Body of pancreas (tissue), 4 donors: Measurements from ENCODE around the gene CACNA1E. TPM values are rescaled to one million over a fixed set of nuclear protein-coding genes. Genes with fewer than 3 reads are reported as not detected.

ENCODE experiments used
- ATAC-seq: fragments of 150-250 bp; one replicate; pipeline ENCODE4 v1.9.1; 2016
- DNase-seq, 4 donors: peaks; one replicate each; pipeline ENCODE4 v3.0.0-alpha.2; 2019
- H3K27ac ChIP-seq, 4 donors: fragments of 200-600 bp; sonication (generic); 1 replicate in 3 of 4; 2 replicates in 1 of 4; pipeline versions ENCODE4 v1.5.1 to v1.6.1; 2016 to 2019; ENCODE audit warnings: mild to moderate bottlenecking in 1 of 4, mixed read lengths in 1 of 4, moderate library complexity in 1 of 4
- H3K27me3 ChIP-seq, 2 donors: fragments of 200-600 bp; sonication (generic); one replicate each; pipeline ENCODE4 v1.6.0; 2016; ENCODE audit warnings: mild to moderate bottlenecking in 1 of 2
- H3K36me3 ChIP-seq, 2 donors: fragments of 200-600 bp; sonication (generic); replicated peaks in 1 of 2; 2 replicates each; pipeline ENCODE4 v1.5.1; 2016; ENCODE audit warnings: low read depth in 2 of 2; ENCODE audit not compliant: insufficient read depth in 1 of 2
- H3K4me1 ChIP-seq: fragments of 200-600 bp; sonication (generic); one replicate; pipeline ENCODE4 v1.6.0; 2016
- H3K4me3 ChIP-seq, 2 donors: fragments of 200-600 bp; sonication (generic); 1 replicate in 1 of 2; 2 replicates in 1 of 2; pipeline ENCODE4 v1.5.1; 2016 to 2019
- H3K9me3 ChIP-seq, 3 donors: fragments of 200-600 bp; sonication (generic); 1 replicate in 2 of 3; 2 replicates in 1 of 3; pipeline ENCODE4 v1.5.1; 2016
- POLR2A ChIP-seq, 3 donors: fragments of 450-650 bp; IDR thresholded peaks; one replicate each; pipeline ENCODE4 v1.6.1; 2016; ENCODE audit warnings: antibody characterized with exemption in 3 of 3, mild to moderate bottlenecking in 2 of 3
- WGBS, 2 donors: methylation state at CpG; one replicate each; pipeline ENCODE4 v1.1.5; 2017; 5-methylcytosine and 5-hydroxymethylcytosine counted together
- intact Hi-C: fragments of 100-400 bp; cut with DNase I; formaldehyde crosslinking; loops from one replicate; pipeline ENCODE4 v1.15.1; 2023
- total RNA-seq, 2 donors: library from RNA; depleted of rRNA; stranded (reverse); fragments of >200 nt; gene quantifications; one replicate each; pipeline ENCODE4 v1.1.0, GENCODE V29; 2016
- TF ChIP-seq, protein P1 (sequence below), 7 experiments: fragments of 450-650 bp in 4 of 7; fragments of 200-600 bp in 3 of 7; sonication (generic) in 3 of 7; IDR thresholded peaks; one replicate each; pipeline ENCODE4 v1.5.1; 2016 to 2019; ENCODE audit warnings: antibody characterized with exemption in 7 of 7

Gene CACNA1E
- total RNA-seq, 2 donors from 2014 or later, result 1.0 TPM; not detected in 1

DNA sequence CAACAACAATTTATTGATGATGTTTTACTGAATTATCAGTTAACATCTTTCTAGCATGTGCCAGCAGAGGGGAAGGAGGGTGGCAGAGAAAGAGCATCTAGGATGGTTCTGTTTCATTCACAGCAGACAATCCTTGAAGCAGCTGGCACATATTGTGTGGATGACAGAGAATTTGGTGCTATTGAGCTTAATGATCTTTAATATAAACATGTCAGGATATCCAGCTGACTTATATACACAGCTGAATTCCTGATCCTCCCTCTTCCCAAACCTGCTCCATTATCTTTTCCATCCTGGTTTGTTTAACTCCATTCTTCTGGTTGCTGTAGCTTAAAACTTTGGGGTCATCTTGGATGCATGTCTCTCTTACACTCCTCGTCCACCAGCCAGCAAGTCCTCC is 218.6 kb downstream of the CACNA1E start:
- TF ChIP-seq, protein P1, sequence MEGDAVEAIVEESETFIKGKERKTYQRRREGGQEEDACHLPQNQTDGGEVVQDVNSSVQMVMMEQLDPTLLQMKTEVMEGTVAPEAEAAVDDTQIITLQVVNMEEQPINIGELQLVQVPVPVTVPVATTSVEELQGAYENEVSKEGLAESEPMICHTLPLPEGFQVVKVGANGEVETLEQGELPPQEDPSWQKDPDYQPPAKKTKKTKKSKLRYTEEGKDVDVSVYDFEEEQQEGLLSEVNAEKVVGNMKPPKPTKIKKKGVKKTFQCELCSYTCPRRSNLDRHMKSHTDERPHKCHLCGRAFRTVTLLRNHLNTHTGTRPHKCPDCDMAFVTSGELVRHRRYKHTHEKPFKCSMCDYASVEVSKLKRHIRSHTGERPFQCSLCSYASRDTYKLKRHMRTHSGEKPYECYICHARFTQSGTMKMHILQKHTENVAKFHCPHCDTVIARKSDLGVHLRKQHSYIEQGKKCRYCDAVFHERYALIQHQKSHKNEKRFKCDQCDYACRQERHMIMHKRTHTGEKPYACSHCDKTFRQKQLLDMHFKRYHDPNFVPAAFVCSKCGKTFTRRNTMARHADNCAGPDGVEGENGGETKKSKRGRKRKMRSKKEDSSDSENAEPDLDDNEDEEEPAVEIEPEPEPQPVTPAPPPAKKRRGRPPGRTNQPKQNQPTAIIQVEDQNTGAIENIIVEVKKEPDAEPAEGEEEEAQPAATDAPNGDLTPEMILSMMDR (IDR thresholded peaks at IDR 0.05), result no peak
- no peak for TF ChIP-seq POLR2A (IDR thresholded peaks at IDR 0.05)
- no peaks in the 10 kb centered on the region for H3K4me1 ChIP-seq
- intact Hi-C loops, result no loop called here
- no peak for ATAC-seq
- H3K27me3 ChIP-seq, result no peaks in the 10 kb centered on the region
- H3K4me3 ChIP-seq, result no peak overlapping the region
- H3K9me3 ChIP-seq, result no peaks in the 10 kb centered on the region
- WGBS, 2 donors, result 23 to 32% methylated on average over 1 of the region's 1 CpG
- no peak for DNase-seq
- no peak overlapping the region for H3K27ac ChIP-seq
- no peaks in the 10 kb centered on the region for H3K36me3 ChIP-seq

- no peaks in the 10 kb centered on the region for H3K27me3 ChIP-seq
- intact Hi-C loops, result no loop called here
- no peak overlapping the region for H3K27ac ChIP-seq
- H3K36me3 ChIP-seq, result no peaks in the 10 kb centered on the region
- no peak overlapping the region for H3K4me3 ChIP-seq
- H3K4me1 ChIP-seq, result no peaks in the 10 kb centered on the region
- DNase-seq (no peak), ATAC-seq (no peak)
- TF ChIP-seq POLR2A (IDR thresholded peaks at IDR 0.05), result no peak
- TF ChIP-seq, protein P1 (IDR thresholded peaks at IDR 0.05), result no peak
- WGBS, 2 donors, result 43 to 65% methylated on average over 4 to 8 of the region's 8 CpGs
- H3K9me3 ChIP-seq, result no peaks in the 10 kb centered on the region
Observed at GRCh38 chr1:181704546-181704945, 221.2 kb downstream of the CACNA1E start.

- H3K27me3 ChIP-seq, result no peaks in the 10 kb centered on the region
- 67 to 68% methylated on average over 4 of the region's 4 CpGs for whole genome bisulfite sequencing, 2 donors
- ATAC-seq, result no peak
- no peak for DNase-seq
- no peaks in the 10 kb centered on the region for H3K4me1 ChIP-seq
- H3K36me3 ChIP-seq, result no peaks in the 10 kb centered on the region
- H3K9me3 ChIP-seq, result no peaks in the 10 kb centered on the region
- intact Hi-C loops, result no loop called here
- H3K27ac ChIP-seq, result no peak overlapping the region
- no peak overlapping the region for H3K4me3 ChIP-seq
- TF ChIP-seq POLR2A (IDR thresholded peaks at IDR 0.05), result no peak
- TF ChIP-seq, protein P1 (IDR thresholded peaks at IDR 0.05), result no peak
Observed at GRCh38 chr1:181711820-181712219, 228.5 kb downstream of the CACNA1E start.

DNA sequence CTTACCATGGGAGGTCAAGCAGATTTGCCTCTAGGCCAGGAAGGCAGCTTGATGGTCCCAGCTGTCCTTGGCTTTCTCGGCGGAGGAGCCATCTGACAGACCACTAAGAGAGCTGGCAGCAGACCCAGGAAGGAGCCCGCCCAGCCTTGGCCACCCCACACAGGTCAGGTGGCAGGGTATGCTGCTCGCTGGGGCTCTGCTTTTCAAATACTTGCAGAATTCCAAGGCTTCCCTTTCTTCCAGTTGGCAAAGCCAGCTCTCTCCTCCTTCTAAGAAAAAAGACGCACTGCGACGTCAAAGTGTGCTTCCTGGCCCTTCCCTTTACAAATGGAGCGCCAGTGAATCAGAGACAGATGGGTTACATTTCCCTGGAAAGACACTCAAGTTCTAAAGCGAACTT is 229.4 kb downstream of the CACNA1E start:
- Histone ChIP-seq H3K4me3 (no peak overlapping the region), H3K4me1 (no peaks in the 10 kb centered on the region), H3K9me3 (no peaks in the 10 kb centered on the region), H3K27ac (no peak overlapping the region), H3K27me3 (no peaks in the 10 kb centered on the region), H3K36me3 (no peaks in the 10 kb centered on the region)
- intact Hi-C loops, result no loop called here
- 72 to 74% methylated on average over 8 to 9 of the region's 9 CpGs for WGBS, 2 donors
- ATAC-seq (no peak), DNase-seq (no peak)
- TF ChIP-seq POLR2A (IDR thresholded peaks at IDR 0.05), result no peak

GRCh38 chr1:181714428-181714827 is 231.1 kb downstream of the CACNA1E start:
- ATAC-seq, result no peak
- Histone ChIP-seq H3K4me3 (no peak overlapping the region), H3K27ac (no peak overlapping the region), H3K4me1 (no peaks in the 10 kb centered on the region), H3K36me3 (no peaks in the 10 kb centered on the region), H3K9me3 (no peaks in the 10 kb centered on the region), H3K27me3 (no peaks in the 10 kb centered on the region)
- 68 to 90% methylated on average over 2 of the region's 2 CpGs for WGBS, 2 donors
- intact Hi-C loops, result no loop called here
- TF ChIP-seq, protein P1 (IDR thresholded peaks at IDR 0.05), result no peak
- no peak for TF ChIP-seq POLR2A (IDR thresholded peaks at IDR 0.05)
- no peak for DNase-seq
